Inferior parietal cortex (tissue), 1 donor: ENCODE measurements around the gene NKD1.

ENCODE experiments used
- DNase-seq: peaks from one replicate; pipeline ENCODE4 v3.0.0-alpha.2; 2016; ENCODE audit errors: extremely low spot score

The NKD1 gene

GRCh38 chr16:50580180-50580798 is 32.1 kb downstream of the NKD1 start:
- no peak for DNase-seq

- DNase-seq: no peak
These were observed 33.6 kb downstream of the NKD1 start for GRCh38 chr16:50581845-50582244.

GRCh38 chr16:50583211-50583610 is 35.0 kb downstream of the NKD1 start:
- no peak for DNase-seq

- no peak for DNase-seq
These were observed 36.0 kb downstream of the NKD1 start for GRCh38 chr16:50584033-50584722.

GRCh38 chr16:50585331-50585776 is 37.2 kb downstream of the NKD1 start:
- DNase-seq: no peak

GRCh38 chr16:50587543-50587942 is 39.3 kb downstream of the NKD1 start:
- no peak for DNase-seq

- no peak for DNase-seq
These were observed 40.1 kb downstream of the NKD1 start for GRCh38 chr16:50588276-50588675.

- DNase-seq: no peak
These were observed 43.0 kb downstream of the NKD1 start for GRCh38 chr16:50591209-50591608.

- peak; percentile 67 for DNase-seq
These were observed 43.9 kb downstream of the NKD1 start for GRCh38 chr16:50591800-50592771.

- no peak for DNase-seq
These were observed 44.8 kb downstream of the NKD1 start for GRCh38 chr16:50592996-50593395.

GRCh38 chr16:50593410-50594150 is 45.4 kb downstream of the NKD1 start:
- DNase-seq: no peak

GRCh38 chr16:50594308-50595260 is 46.4 kb downstream of the NKD1 start:
- DNase-seq: no peak

- DNase-seq: no peak
These were observed 47.7 kb downstream of the NKD1 start for GRCh38 chr16:50595859-50596258.

- DNase-seq: no peak
These were observed 48.7 kb downstream of the NKD1 start for GRCh38 chr16:50596762-50597450.

- DNase-seq: no peak
These were observed 49.5 kb downstream of the NKD1 start for GRCh38 chr16:50597563-50598255.

GRCh38 chr16:50598256-50598894 is 50.2 kb downstream of the NKD1 start:
- DNase-seq: no peak

GRCh38 chr16:50598936-50599361 is 50.8 kb downstream of the NKD1 start:
- DNase-seq: no peak

GRCh38 chr16:50599494-50599893 is 51.3 kb downstream of the NKD1 start:
- no peak for DNase-seq
